HG02852 (cell line): ENCODE data around the gene TCERG1L.

Experiments used
- ATAC-seq: cut with Tn5 transposase; IDR thresholded peaks from one replicate; pipeline ENCODE4 v1.9.1; 2021; ENCODE audit warnings: mild to moderate bottlenecking, moderate library complexity; ENCODE audit not compliant: unreplicated experiment

TCERG1L gene

DNA sequence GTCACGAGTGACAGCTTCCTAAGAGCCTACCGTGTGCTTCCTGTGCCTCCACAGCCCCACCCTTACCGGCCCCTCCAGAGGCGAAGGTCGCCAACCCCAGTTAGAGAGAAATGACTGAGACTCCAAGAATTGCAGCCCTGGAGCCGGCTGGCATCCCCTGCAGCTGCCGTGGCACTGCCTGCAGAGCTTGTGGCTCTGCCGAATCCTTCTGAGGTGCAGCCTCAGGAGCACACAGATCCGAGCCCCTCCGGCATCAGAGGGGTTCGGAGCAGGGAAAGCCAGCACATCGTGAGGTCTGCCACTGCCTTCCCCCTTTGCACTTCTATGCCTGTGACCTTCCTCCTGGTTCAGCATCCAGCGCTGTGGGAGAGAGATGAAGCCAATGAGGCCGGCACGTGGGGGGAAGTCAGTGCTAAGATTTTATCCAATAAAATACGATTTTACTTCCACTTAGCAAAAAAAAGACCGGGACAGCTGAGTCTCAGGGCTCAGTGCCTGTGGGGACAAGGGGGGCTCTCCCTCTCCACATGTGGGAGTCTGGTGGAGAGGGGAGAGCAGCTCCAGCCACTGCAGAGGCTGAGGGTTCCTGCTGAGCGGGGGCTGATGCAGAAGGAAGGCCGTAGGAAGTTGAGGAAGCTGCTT lies 80.1 kb downstream of the TCERG1L start:
- ATAC-seq, result no peak

DNA sequence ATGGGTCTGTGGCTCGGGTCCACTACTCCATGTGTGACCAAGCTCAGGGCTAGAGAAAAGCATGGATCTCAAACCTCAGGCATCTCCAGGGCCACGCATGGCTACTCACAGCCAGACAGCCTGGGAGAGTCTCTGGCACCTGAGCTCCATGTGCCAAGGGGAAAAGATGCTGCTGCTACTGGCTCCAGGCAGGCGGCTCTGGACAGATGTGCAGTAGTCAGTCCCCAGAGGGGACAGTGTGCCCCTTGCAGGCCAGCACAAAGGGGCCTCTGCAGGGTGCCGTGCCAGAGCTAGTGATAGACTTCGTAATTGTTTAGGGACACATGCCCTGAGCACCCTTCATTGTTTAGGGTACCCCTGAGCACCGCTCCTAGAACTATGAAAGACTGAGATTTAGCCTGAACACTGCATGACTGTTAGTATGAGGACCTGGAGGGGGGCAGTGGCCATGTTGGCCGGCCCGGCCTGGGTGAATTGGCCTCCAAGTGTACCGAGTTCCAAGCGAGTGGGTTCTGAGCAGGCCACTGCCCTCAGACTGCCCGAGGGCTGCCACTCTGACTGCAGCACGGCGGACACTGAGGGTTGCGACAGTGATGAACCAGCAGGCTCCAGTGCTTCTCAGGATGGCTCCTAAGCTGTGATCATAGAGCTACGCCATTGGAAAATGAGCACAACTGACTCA lies 80.7 kb downstream of the TCERG1L start:
- no peak for ATAC-seq

GRCh38 chr10:131230166-131230565 lies 81.4 kb downstream of the TCERG1L start:
- ATAC-seq, result no peak

DNA sequence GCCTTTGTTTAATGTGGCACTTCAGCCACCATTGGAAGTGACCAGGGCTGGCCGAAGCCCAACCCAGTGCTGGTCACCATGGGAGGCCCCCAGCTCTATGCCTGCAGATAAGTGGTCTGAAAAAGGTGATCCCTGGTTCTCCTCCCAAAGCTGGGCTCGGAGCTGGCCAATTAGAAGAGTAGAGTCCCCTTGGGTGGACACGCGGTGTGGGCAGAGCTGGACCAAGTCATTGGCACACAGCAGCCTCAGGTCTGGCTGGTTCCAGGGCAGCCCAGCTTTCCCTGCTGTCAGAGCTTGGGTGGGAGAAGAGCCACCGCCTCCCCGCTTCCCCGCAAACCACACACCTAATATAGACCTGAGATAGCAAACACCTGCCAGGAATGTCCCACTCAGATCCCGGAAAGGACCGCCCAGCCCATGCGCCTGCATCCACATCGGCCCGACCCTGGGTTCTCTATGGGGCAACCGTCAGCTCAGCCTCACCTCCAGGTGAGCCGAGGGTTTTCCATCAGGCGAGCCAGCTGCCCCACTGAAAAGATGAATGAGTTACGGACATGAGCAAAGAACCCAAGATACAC lies 84.3 kb downstream of the TCERG1L start:
- no peak for ATAC-seq

DNA sequence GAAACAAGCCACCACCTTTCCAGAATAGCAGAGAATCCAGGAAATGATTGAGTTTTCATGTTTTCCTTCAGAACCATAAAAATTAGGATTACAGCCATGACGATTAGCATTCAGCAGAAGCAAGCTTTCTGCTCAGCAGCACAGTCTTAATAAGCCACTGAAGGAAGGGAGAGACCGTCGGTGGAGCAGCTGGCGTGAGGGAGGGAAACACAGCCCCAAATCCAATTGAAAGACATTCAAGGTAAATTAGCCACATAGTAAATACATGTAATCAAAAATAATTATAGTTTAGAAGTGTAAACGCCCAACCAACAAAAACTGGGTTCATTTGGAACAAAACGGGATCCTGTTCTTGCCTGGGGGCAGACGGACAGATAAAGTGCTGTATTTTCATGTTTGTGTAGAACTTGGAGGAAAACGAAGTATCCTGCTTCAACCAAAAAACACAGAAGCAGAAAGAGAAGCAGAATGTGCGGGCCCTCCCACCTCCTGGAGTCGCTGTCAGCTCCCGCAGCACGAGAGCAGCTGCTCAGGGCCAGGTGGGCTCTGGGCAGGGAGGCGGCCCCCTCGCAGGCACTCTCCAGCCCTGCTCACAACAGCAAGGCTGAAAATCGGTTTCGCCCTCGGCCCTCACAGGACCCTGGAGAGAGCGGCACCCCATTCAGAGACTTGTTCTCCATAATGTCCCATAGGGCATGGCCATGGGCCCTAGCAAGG lies 84.9 kb downstream of the TCERG1L start:
- ATAC-seq, result no peak

- ATAC-seq, result no peak
Measured at GRCh38 chr10:131224106-131224505, 87.4 kb downstream of the TCERG1L start.

GRCh38 chr10:131223422-131223821 lies 88.1 kb downstream of the TCERG1L start:
- no peak for ATAC-seq

DNA sequence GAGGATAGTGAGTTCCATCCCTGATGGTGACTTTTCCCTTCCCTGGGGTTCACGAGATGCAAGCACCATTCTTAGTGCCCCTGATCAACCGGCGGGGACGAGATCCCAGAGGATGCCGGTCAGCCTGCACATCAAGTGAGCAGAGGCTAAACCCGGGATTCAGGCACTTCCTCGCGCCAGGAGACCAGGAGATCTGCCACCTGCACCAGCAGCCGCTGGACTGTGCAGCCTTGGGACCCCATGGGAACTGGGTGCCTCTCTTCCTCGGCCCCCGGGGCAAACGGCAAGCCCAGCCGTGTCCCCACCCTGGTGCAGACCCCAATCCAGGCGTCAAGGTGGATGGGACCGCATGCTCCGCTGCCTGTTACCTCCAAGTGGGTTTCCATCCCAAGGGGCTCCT lies 88.5 kb downstream of the TCERG1L start:
- no peak for ATAC-seq

- ATAC-seq, result no peak
Measured at GRCh38 chr10:131221632-131222277, 89.8 kb downstream of the TCERG1L start.

DNA sequence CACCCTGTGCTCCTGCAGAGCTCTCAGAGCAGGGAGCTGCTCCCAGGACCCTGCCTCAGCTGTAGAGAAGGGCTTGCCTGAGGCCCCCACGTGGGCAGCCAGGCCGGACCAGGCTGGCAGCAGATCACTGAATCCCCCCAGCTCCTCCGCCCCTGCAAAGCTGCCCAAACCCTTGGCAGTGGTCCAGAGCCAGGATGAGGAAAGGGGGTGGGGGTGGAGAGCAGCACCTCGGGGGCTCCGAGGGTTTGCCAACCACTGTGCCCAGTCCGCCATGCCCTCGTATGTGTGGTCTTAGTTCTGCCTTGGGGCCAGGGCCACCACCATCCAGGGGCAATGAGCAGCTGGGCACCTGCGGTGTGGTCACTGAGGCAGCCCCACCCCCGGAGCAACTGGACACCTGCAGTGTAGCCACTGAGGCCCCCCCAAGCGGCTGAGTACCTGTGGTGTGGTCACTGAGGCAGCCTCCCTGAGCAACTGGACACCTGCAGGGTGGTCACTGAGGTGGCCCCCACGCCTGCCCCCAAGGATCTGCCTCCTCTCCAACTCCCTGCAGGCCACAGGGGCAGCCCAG lies 90.8 kb downstream of the TCERG1L start:
- ATAC-seq, result no peak

GRCh38 chr10:131219955-131220489 lies 91.5 kb downstream of the TCERG1L start:
- no peak for ATAC-seq

GRCh38 chr10:131219584-131219886 lies 92.0 kb downstream of the TCERG1L start:
- ATAC-seq, result no peak

- no peak for ATAC-seq
Measured at GRCh38 chr10:131218811-131219583, 92.5 kb downstream of the TCERG1L start.

DNA sequence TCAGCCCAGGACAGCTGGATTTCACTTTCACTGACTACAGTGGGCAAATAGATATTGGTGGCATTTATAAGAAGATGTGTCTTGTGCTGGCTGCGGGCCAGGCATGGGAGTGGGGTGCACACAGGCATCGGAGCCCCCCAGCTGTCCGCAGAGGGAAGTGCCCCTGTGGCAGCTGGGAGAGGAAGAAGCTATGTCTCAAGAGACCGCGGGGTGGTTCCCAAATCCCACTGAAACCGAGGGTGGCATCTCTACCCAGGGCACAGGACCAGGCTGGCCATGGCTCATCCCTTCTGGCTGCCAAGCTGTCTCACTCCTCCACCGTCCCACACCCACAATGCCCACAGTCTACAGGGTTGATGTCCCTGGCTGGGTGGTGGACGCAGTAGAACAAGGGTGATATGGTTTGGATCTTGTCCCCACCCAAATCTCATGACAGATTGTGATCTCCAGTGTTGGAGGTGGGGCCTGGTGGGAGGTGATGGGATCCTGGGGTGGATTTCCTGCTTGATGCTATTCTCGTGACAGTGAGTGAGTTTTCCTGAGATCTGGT lies 94.8 kb downstream of the TCERG1L start:
- ATAC-seq, result no peak

DNA sequence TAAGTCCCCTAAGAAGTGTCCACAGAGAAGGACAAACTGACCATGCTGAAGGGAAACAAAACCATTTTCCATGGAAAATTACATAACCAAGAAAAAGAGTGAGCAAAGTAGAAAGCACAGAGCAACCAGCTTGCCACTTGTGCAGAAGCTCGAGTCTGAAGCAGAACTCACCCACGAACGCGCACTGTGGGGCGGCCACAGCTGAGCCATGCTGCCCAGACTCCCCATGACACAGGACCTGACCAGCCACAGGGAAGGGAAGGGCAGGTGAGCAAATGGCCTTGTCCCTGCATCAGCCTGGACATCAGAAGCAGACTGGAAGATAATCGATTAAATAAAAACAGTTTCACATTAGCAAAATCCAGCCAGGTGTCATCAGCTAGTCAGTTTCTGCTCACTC lies 95.7 kb downstream of the TCERG1L start:
- ATAC-seq, result no peak

DNA sequence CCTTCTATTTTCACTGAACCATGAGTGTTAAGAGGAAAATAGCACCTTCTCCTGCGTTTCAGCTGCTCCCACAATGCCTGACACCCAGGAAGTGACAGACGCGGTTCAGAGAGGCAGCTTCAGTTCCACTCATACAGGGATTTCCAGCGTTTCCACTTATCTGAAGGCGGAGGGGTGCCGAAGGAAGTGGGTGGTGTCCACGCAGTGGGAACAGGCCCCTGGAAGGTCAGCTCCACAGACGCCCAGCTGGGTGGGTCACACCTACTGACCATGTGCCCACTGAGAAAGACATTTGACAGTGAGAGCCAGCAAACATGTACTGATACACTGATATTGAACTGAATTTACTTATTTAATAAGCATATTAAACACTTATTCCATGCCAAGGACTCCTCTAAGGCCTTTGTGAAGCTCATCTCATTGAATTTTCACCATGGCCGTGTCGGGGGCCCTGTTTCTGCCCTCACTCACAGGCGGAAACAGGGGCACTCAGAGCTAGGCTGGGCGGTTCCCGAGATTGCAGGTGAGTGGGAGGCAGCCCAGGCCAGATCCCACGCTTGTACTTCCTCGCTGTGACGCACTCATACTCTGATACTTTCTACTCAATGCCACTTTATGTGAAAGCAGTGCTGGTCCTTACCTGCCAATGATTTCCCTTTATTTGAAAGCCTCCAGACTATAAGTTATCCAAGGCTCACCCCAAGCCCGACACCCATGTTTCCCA lies 96.8 kb downstream of the TCERG1L start:
- ATAC-seq, result no peak

DNA sequence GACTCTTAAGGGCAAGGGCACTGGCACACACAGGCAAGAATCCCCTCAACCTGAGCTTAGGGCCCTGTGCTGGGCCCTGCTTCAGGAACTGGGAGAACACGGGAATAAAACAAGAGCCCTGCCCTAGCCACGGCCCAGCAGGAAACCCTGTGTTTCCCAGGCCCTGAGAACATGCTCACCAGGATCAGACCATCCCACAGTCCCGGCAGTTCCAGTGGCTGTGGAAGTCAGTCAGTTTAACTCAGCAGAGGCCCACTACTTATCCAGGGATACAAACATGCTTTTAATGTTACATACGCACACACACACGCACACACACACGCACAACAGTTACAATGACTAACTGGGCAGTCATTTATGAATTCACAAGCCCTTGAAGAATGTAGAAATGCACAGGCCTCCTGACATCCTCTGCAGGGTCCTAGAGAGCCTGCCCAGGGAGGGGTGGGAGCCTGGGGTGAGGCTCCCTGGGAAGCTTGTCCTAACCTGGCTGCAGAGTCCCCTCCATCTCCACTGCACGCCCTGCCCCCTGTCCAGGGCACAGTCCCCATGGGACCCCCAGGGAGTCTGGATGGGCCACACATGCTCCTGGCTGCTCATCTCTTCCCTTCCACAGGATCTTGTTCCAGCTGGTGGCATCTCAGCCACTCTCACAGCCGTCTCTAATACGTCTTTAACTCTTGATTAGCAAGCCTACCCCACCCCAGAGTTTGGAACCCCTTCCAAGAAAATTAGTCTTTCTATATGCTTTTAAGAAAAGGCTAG lies 97.6 kb downstream of the TCERG1L start:
- ATAC-seq, result no peak

- no peak for ATAC-seq
Measured at GRCh38 chr10:131212763-131213325, 98.7 kb downstream of the TCERG1L start.
